HL-60 (cell line): Measurements from ENCODE around the gene CTNNA1.

ENCODE experiments used
- DNase-seq, 2 experiments: peaks; one replicate each; pipeline ENCODE4 v3.0.0-alpha.2; 2010 to 2020; ENCODE audit warnings: low read depth in 1 of 2, low spot score in 1 of 2
- H3K27ac ChIP-seq: fragments of 250-450 bp; sonication (Bioruptor Pico); replicated peaks from 2 replicates; pipeline ENCODE4 v1.5.1; 2020; ENCODE audit warnings: mild to moderate bottlenecking, moderate library complexity
- H3K27me3 ChIP-seq: fragments of 250-450 bp; sonication (Bioruptor Pico); 2 replicates; pipeline ENCODE4 v1.5.1; 2021; ENCODE audit warnings: mild to moderate bottlenecking, moderate library complexity; ENCODE audit not compliant: insufficient read depth, poor library complexity, severe bottlenecking
- H3K4me3 ChIP-seq: replicated peaks from 2 replicates; pipeline ENCODE4 v1.5.1; 2011; ENCODE audit warnings: mild to moderate bottlenecking, control low read depth, low read length; ENCODE audit not compliant: insufficient read depth
- CTCF ChIP-seq: IDR thresholded peaks from one replicate; pipeline ENCODE4 v1.5.1; 2011; ENCODE audit warnings: low read length, control low read depth, inconsistent platforms; ENCODE audit not compliant: insufficient read depth
- GABPA ChIP-seq: IDR thresholded peaks from 2 replicates; pipeline ENCODE4 v1.6.1; 2012; ENCODE audit warnings: low read depth
- POLR2AphosphoS5 ChIP-seq: IDR thresholded peaks from 2 replicates; pipeline ENCODE4 v1.6.1; 2012; ENCODE audit warnings: low read depth
- REST ChIP-seq: IDR thresholded peaks from 2 replicates; pipeline ENCODE4 v1.6.1; 2012; ENCODE audit warnings: low read depth; ENCODE audit not compliant: insufficient replicate concordance
- SPI1 ChIP-seq: IDR thresholded peaks from 2 replicates; pipeline ENCODE4 v1.6.1; 2012; ENCODE audit warnings: low read depth, mild to moderate bottlenecking, borderline replicate concordance

The CTNNA1 gene

GRCh38 chr5:138716456-138716924 lies 36.7 kb upstream of the CTNNA1 start:
- DNase-seq = no peak
- Histone ChIP-seq H3K4me3 (no peak overlapping the region), H3K27ac (no peak overlapping the region), H3K27me3 (no peaks in the 10 kb centered on the region)
- TF ChIP-seq POLR2AphosphoS5 = no peak
- no peak for TF ChIP-seq REST
- TF ChIP-seq GABPA = no peak
- TF ChIP-seq CTCF = no peak
- TF ChIP-seq SPI1 = no peak

- Histone ChIP-seq H3K4me3 (no peak overlapping the region), H3K27ac (no peak overlapping the region), H3K27me3 (no peaks in the 10 kb centered on the region)
- DNase-seq = no peak
- TF ChIP-seq GABPA (no peak), POLR2AphosphoS5 (no peak), CTCF (no peak), SPI1 (no peak)
Observed at GRCh38 chr5:138717399-138717798, 35.8 kb upstream of the CTNNA1 start.

- H3K4me3 ChIP-seq = no peak overlapping the region
- no peak for DNase-seq
- no peak overlapping the region for H3K27ac ChIP-seq
- H3K27me3 ChIP-seq = no peaks in the 10 kb centered on the region
- no peak for TF ChIP-seq SPI1
- no peak for TF ChIP-seq POLR2AphosphoS5
- TF ChIP-seq CTCF = no peak
- no peak for TF ChIP-seq REST
- no peak for TF ChIP-seq GABPA
Observed at GRCh38 chr5:138719811-138720210, 33.4 kb upstream of the CTNNA1 start.

- H3K27me3 ChIP-seq = no peaks in the 10 kb centered on the region
- H3K27ac ChIP-seq = no peak overlapping the region
- no peak overlapping the region for H3K4me3 ChIP-seq
- TF ChIP-seq GABPA = no peak
- no peak for TF ChIP-seq CTCF
- TF ChIP-seq REST = no peak
- no peak for TF ChIP-seq POLR2AphosphoS5
- TF ChIP-seq SPI1 = no peak
- DNase-seq = no peak
Observed at GRCh38 chr5:138720840-138721239, 32.4 kb upstream of the CTNNA1 start.
